Lung (tissue), 12 donors: ENCODE measurements around the gene PRDM5. TPM values are rescaled to one million over a fixed set of nuclear protein-coding genes. Genes with fewer than 3 reads are reported as not detected.

Source experiments
- ATAC-seq: fragments of 200-7000 bp; cut with Tn5 transposase; one replicate; pipeline ENCODE4 v1.9.1; 2020; ENCODE audit warnings: moderate number of reproducible peaks; ENCODE audit not compliant: insufficient read depth, low FRiP score
- DNase-seq, 3 donors: peaks; one replicate each; pipeline ENCODE4 v3.0.0-alpha.2; 2013 to 2017
- H3K27ac ChIP-seq, 2 donors: one replicate each; pipeline ENCODE4 v1.5.1; 2013; ENCODE audit warnings: mild to moderate bottlenecking in 2 of 2, moderate library complexity in 2 of 2, control low read depth in 1 of 2, inconsistent platforms in 1 of 2, low read depth in 1 of 2, low read length in 1 of 2
- H3K27me3 ChIP-seq, 3 donors: one replicate each; pipeline ENCODE4 v1.5.1; 2013; ENCODE audit warnings: low read length in 2 of 3; ENCODE audit not compliant: control insufficient read depth in 3 of 3, insufficient read depth in 3 of 3
- H3K36me3 ChIP-seq, 4 donors: one replicate each; pipeline ENCODE4 v1.5.1; 2013; ENCODE audit warnings: low read length in 4 of 4, mild to moderate bottlenecking in 1 of 4, moderate library complexity in 1 of 4; ENCODE audit not compliant: control insufficient read depth in 4 of 4, insufficient read depth in 4 of 4
- H3K4me1 ChIP-seq, 5 donors: one replicate each; pipeline ENCODE4 v1.5.1; 2013; ENCODE audit warnings: low read length in 5 of 5, mild to moderate bottlenecking in 2 of 5, moderate library complexity in 1 of 5; ENCODE audit not compliant: control insufficient read depth in 5 of 5, insufficient read depth in 5 of 5
- H3K4me3 ChIP-seq: one replicate; pipeline ENCODE4 v1.5.1; 2013; ENCODE audit warnings: mild to moderate bottlenecking, control low read depth, moderate library complexity
- H3K9ac ChIP-seq, 2 donors: one replicate each; pipeline ENCODE4 v1.5.1; 2013; ENCODE audit warnings: low read length in 2 of 2, control low read depth in 1 of 2; ENCODE audit not compliant: insufficient read depth in 1 of 2
- H3K9me3 ChIP-seq, 4 donors: one replicate each; pipeline ENCODE4 v1.5.1; 2013; ENCODE audit warnings: low read length in 3 of 4, mild to moderate bottlenecking in 1 of 4, moderate library complexity in 1 of 4; ENCODE audit not compliant: control insufficient read depth in 4 of 4, insufficient read depth in 3 of 4
- CTCF ChIP-seq: IDR thresholded peaks from 2 replicates; pipeline ENCODE4 v1.5.1; 2012; ENCODE audit warnings: mild to moderate bottlenecking; ENCODE audit errors: control extremely low read depth, extremely low read depth
- WGBS, 2 donors: extraction: QIAGEN DNeasy Blood & Tissue Kit; methylation state at CpG; one replicate each; pipeline ENCODE4 v1.1.7; 2013; 5-methylcytosine and 5-hydroxymethylcytosine counted together
- polyA plus RNA-seq, 2 donors: library from polyadenylated mRNA; stranded (reverse); fragments of 200-250 nt; gene quantifications; one replicate each; pipeline ENCODE4 v1.2.1, GENCODE V29; 2013
- total RNA-seq, 2 donors: library from RNA; depleted of rRNA in 1 of 2; stranded (reverse); fragments of >200 nt in 1 of 2; gene quantifications; one replicate each; pipeline ENCODE4 v1.2.1, GENCODE V29; 2014 to 2021
- donor health status: control.
- donor health status: control.
- donor health status: Bipolar disorder and iron deficiency.
- donor health status: healthy.
- donor health status: DM: yes; HTN: yes; CAD: no.

The PRDM5 gene
- total and polyA plus RNA-seq, 4 donors, result 3.0 to 57.6 (median 9.2) TPM

GRCh38 chr4:120874792-120875774, 47.4 kb downstream of the PRDM5 start:
- 89 to 94% methylated on average over 4 of the region's 4 CpGs for WGBS, 2 donors
- ATAC-seq (no peak), DNase-seq (peak; percentile 18 to 81 (median 74))
- no peak overlapping the region for H3K4me3 ChIP-seq
- H3K36me3 ChIP-seq, result no peaks in the 10 kb centered on the region
- H3K27ac ChIP-seq, result no peak overlapping the region
- H3K9me3 ChIP-seq, result peaks cover 0 to 6% (median 0%) of the 10 kb centered on the region in 4 donors
- TF ChIP-seq CTCF, result no peak
- peaks cover 0 to 18% (median 1%) of the 10 kb centered on the region in 5 donors for H3K4me1 ChIP-seq
- H3K9ac ChIP-seq, result no peak overlapping the region
- no peaks in the 10 kb centered on the region for H3K27me3 ChIP-seq

GRCh38 chr4:120873554-120873953, 49.0 kb downstream of the PRDM5 start:
- Histone ChIP-seq H3K9ac (no peak overlapping the region), H3K36me3 (no peaks in the 10 kb centered on the region), H3K27me3 (no peaks in the 10 kb centered on the region), H3K9me3 (peaks cover 0 to under 1% (median 0%) of the 10 kb centered on the region in 4 donors), H3K4me3 (no peak overlapping the region), H3K27ac (no peak overlapping the region), H3K4me1 (peaks cover 0 to 31% (median 6%) of the 10 kb centered on the region in 5 donors)
- no peak for DNase-seq
- ATAC-seq, result no peak
- WGBS, 2 donors, result 84 to 85% methylated on average over 1 of the region's 1 CpG
- TF ChIP-seq CTCF, result no peak

- 90 to 92% methylated on average over 4 of the region's 4 CpGs for WGBS, 2 donors
- ATAC-seq, result no peak
These were observed 51.4 kb downstream of the PRDM5 start for GRCh38 chr4:120871173-120871572.

More at GRCh38 chr4:120871173-120871572, 51.4 kb downstream of the PRDM5 start:
- Histone ChIP-seq H3K36me3 (no peaks in the 10 kb centered on the region), H3K9me3 (no peaks in the 10 kb centered on the region), H3K4me3 (no peak overlapping the region), H3K27ac (no peak overlapping the region), H3K9ac (no peak overlapping the region), H3K27me3 (no peaks in the 10 kb centered on the region), H3K4me1 (peaks cover 0 to 31% (median 6%) of the 10 kb centered on the region in 5 donors)
- no peak for DNase-seq
- no peak for TF ChIP-seq CTCF
